Sigmoid colon (tissue), 7 donors: Measurements from ENCODE around the gene CDS1. TPM values are rescaled to one million over a fixed set of nuclear protein-coding genes. Genes with fewer than 3 reads are reported as not detected.

Source experiments
- DNase-seq: peaks from one replicate; pipeline ENCODE4 v3.0.0-alpha.2; 2019
- H3K27ac ChIP-seq, 4 donors: fragments of 200-600 bp; sonication (generic); one replicate each; pipeline ENCODE4 v1.5.1; 2016 to 2019; ENCODE audit warnings: mild to moderate bottlenecking in 1 of 4
- H3K27me3 ChIP-seq, 3 donors: fragments of 200-600 bp; sonication (generic); one replicate each; pipeline ENCODE4 v1.5.1; 2019; ENCODE audit warnings: mild to moderate bottlenecking in 1 of 3
- H3K36me3 ChIP-seq, 4 donors: fragments of 200-600 bp; sonication (generic); one replicate each; pipeline ENCODE4 v1.5.1; 2016 to 2019
- H3K4me1 ChIP-seq, 4 donors: fragments of 200-600 bp; sonication (generic); one replicate each; pipeline ENCODE4 v1.5.1; 2017 to 2019
- H3K4me3 ChIP-seq, 4 donors: fragments of 200-600 bp; sonication (generic); one replicate each; pipeline ENCODE4 v1.5.1; 2017 to 2019; ENCODE audit warnings: mild to moderate bottlenecking in 2 of 4, moderate library complexity in 1 of 4
- H3K9me3 ChIP-seq, 4 donors: fragments of 200-600 bp in 3 of 4; sonication (generic) in 3 of 4; one replicate each; pipeline versions ENCODE4 v1.5.1 to v1.6.1; 2013 to 2019
- EP300 ChIP-seq, 4 donors: sonication (generic); formaldehyde crosslinking; IDR thresholded peaks; one replicate each; pipeline ENCODE4 v1.6.1; 2017; ENCODE audit warnings: antibody characterized with exemption in 4 of 4
- POLR2A ChIP-seq, 2 donors: fragments of 450-650 bp; IDR thresholded peaks; one replicate each; pipeline ENCODE4 v1.6.1; 2016; ENCODE audit warnings: antibody characterized with exemption in 2 of 2, mild to moderate bottlenecking in 2 of 2, moderate library complexity in 2 of 2
- POLR2AphosphoS5 ChIP-seq, 4 donors: sonication (generic); formaldehyde crosslinking; IDR thresholded peaks; one replicate each; pipeline ENCODE4 v1.6.1; 2017; ENCODE audit warnings: antibody characterized with exemption in 4 of 4
- WGBS, 2 donors: extraction: QIAGEN DNeasy Blood & Tissue Kit; methylation state at CpG; one replicate each; pipeline ENCODE4 v1.1.7; 2013; 5-methylcytosine and 5-hydroxymethylcytosine counted together
- intact Hi-C: fragments of 100-400 bp; cut with DNase I; formaldehyde crosslinking; loops from one replicate; pipeline ENCODE4 v1.15.1; 2023
- polyA plus RNA-seq, 3 donors: library from polyadenylated mRNA; stranded (reverse); fragments of 200-250 nt; gene quantifications; one replicate each; pipeline ENCODE4 v1.2.3, GENCODE V29; 2013
- total RNA-seq, 4 donors: library from RNA; depleted of rRNA; stranded (reverse); fragments of >200 nt; gene quantifications; one replicate each; pipeline ENCODE4 v1.1.0, GENCODE V29; 2016
- TF ChIP-seq, protein P1 (sequence below), 4 experiments: fragments of 450-650 bp in 3 of 4; fragments of 200-600 bp in 1 of 4; IDR thresholded peaks; one replicate each; pipeline ENCODE4 v1.5.1; 2016 to 2019; ENCODE audit warnings: antibody characterized with exemption in 4 of 4, mild to moderate bottlenecking in 3 of 4, moderate library complexity in 2 of 4
- donor health status: healthy with polysubstance abuse.
- donor health status: Bipolar disorder and iron deficiency.
- donor health status: healthy.

CDS1 gene
- total and polyA plus RNA-seq, 7 donors, result under 0.01 to 11.6 (median 0.49) TPM

DNA sequence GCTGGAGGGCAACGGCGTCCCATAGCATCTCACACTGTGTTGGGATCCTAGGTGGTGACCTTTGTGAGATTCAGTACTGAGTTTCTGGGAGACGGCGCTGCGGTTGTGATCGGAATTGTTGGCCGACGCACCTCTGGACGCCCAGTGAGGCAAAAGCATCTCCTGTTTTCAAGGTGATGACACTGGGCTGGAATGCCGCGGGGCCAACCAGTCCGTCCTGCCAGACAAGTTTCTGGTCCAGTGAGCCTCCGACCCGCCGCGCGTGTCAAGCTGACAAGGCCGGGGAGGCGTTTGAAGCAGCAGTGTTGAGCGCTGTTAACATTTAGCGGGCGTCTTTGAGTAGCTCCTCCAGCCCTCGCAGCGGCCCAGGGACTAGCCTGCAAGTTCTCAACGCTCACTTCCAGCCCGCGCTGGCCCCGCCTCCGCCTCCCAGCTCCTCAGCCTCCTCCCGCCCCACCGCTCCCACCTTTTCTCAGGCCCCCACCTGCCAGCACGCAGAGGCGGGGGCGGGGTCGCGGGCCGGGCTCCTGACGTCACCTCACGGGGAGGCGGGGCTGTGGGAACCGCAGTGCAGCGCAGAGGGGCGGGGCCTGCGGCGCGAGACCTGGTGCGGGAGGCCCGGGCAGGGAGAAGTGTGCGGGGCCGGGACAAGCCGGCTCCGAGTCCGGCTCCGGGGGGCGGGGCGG lies 482 bp upstream of the CDS1 start:
- DNase-seq, result peak; percentile 90
- Histone ChIP-seq H3K27ac (peak overlapping the region in 3 of 4 donors; percentile 47 to 82 (median 53)), H3K9me3 (no peaks in the 10 kb centered on the region), H3K4me1 (peaks cover 0 to 19% (median 15%) of the 10 kb centered on the region in 4 donors), H3K27me3 (peaks cover 2 to 38% (median 4%) of the 10 kb centered on the region in 3 donors), H3K4me3 (peak overlapping the region; percentile 48 to 73 (median 62)), H3K36me3 (no peaks in the 10 kb centered on the region)
- intact Hi-C loops, result loop anchor here (5.0 kb wide), 1 partner anchor 90 kb away; no protein-coding TSS in a partner anchor
- peak in 1 of 2 donors; percentile 40 for TF ChIP-seq POLR2A (IDR thresholded peaks at IDR 0.05)
- TF ChIP-seq POLR2AphosphoS5 (IDR thresholded peaks at IDR 0.05), result peak in 2 of 4 donors; percentile 24 to 33
- TF ChIP-seq, protein P1, sequence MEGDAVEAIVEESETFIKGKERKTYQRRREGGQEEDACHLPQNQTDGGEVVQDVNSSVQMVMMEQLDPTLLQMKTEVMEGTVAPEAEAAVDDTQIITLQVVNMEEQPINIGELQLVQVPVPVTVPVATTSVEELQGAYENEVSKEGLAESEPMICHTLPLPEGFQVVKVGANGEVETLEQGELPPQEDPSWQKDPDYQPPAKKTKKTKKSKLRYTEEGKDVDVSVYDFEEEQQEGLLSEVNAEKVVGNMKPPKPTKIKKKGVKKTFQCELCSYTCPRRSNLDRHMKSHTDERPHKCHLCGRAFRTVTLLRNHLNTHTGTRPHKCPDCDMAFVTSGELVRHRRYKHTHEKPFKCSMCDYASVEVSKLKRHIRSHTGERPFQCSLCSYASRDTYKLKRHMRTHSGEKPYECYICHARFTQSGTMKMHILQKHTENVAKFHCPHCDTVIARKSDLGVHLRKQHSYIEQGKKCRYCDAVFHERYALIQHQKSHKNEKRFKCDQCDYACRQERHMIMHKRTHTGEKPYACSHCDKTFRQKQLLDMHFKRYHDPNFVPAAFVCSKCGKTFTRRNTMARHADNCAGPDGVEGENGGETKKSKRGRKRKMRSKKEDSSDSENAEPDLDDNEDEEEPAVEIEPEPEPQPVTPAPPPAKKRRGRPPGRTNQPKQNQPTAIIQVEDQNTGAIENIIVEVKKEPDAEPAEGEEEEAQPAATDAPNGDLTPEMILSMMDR (IDR thresholded peaks at IDR 0.05), result no peak
- TF ChIP-seq EP300 (IDR thresholded peaks at IDR 0.05), result no peak
- 1 to 2% methylated on average over 56 of the region's 56 CpGs for whole genome bisulfite sequencing, 2 donors

DNA sequence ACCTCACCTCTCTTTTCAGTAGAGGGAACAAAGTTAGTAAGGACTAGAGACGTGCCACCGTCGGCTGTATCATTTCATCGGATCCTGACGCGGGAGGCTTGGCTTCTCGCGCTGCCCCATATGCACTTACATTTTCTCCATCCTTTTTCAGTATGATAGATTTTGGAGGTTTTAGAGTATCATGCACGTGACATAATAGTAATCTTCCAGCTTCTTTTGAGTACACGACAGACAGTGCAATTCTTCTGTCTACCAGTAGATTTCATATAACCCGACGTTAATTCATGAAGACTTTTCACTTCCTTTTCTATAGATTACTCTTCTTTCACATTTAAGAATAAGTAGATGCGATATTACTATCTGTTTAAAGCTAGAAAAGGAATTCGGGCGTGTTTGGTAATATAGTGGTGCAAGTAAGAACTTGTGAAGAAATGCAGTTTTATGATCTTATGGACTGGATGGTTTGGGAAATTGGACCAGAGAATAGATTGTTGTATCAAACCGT lies 1.0 kb downstream of the CDS1 start:
- peaks cover 0 to 19% (median 15%) of the 10 kb centered on the region in 4 donors for H3K4me1 ChIP-seq
- no peak for DNase-seq
- no peaks in the 10 kb centered on the region for H3K36me3 ChIP-seq
- 5 to 15% methylated on average over 16 of the region's 16 CpGs for WGBS, 2 donors
- peak overlapping the region in 3 of 4 donors; percentile 57 to 73 (median 66) for H3K4me3 ChIP-seq
- peaks cover 2 to 38% (median 4%) of the 10 kb centered on the region in 3 donors for H3K27me3 ChIP-seq
- intact Hi-C loops, result loop anchor here (5.0 kb wide), 1 partner anchor 92 kb away; no protein-coding TSS in a partner anchor
- TF ChIP-seq, protein P1 (IDR thresholded peaks at IDR 0.05), result no peak
- no peak for TF ChIP-seq POLR2AphosphoS5 (IDR thresholded peaks at IDR 0.05)
- TF ChIP-seq EP300 (IDR thresholded peaks at IDR 0.05), result no peak
- TF ChIP-seq POLR2A (IDR thresholded peaks at IDR 0.05), result no peak
- no peaks in the 10 kb centered on the region for H3K9me3 ChIP-seq
- peak overlapping the region in 2 of 4 donors; percentile 53 to 82 for H3K27ac ChIP-seq

DNA sequence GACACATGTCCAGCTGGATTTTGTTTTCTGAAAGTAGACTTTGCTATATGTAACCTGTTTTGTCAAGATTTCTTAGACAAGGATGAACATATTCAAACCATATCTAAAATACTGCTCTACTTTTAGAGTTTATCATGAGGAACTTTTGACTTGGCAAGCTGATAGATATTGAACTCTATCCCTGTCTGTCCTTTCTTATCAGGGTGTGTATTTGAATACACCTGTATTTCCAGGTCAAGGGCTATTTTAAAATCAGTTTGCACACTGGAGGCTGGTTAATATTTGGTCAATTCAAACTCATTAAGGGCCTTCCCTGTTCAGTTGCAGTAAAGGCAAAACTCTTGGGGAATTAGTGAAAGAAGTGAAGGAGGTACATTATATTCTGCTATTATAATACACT lies 2.3 kb downstream of the CDS1 start:
- DNase-seq, result no peak
- TF ChIP-seq, protein P1 (IDR thresholded peaks at IDR 0.05), result no peak
- TF ChIP-seq POLR2A (IDR thresholded peaks at IDR 0.05), result no peak
- no peak for TF ChIP-seq POLR2AphosphoS5 (IDR thresholded peaks at IDR 0.05)
- no peak for TF ChIP-seq EP300 (IDR thresholded peaks at IDR 0.05)
- H3K9me3 ChIP-seq, result no peaks in the 10 kb centered on the region
- no peak overlapping the region for H3K4me3 ChIP-seq
- no peak overlapping the region for H3K27ac ChIP-seq
- H3K4me1 ChIP-seq, result peaks cover 0 to 19% (median 15%) of the 10 kb centered on the region in 4 donors
- H3K27me3 ChIP-seq, result peaks cover 2 to 34% (median 4%) of the 10 kb centered on the region in 3 donors
- intact Hi-C loops, result no loop called here
- H3K36me3 ChIP-seq, result no peaks in the 10 kb centered on the region

DNA sequence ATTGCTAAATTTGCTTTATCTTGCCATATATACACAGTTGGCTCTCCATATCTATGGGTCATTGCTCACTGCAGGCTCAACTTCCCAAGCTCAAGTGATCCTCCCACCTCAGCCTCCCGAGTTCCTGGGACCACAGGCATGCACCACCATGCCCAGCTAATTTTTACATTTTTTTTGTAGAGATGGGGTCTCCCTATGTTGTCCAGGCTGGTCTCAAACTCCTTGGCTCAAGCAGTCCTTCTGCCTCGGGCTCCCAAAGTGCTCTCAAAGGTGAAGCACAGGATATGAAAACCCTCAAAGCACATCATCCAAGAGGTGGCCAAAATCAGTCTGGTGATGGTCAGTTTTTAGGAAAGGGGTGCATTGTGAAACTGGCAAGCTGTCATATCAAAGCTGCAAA lies 11.8 kb downstream of the CDS1 start:
- Histone ChIP-seq H3K36me3 (no peaks in the 10 kb centered on the region), H3K27me3 (peaks cover 0 to 4% (median 0%) of the 10 kb centered on the region in 3 donors), H3K4me3 (no peak overlapping the region), H3K27ac (no peak overlapping the region), H3K9me3 (no peaks in the 10 kb centered on the region), H3K4me1 (no peaks in the 10 kb centered on the region)
- intact Hi-C loops, result no loop called here
- no peak for DNase-seq
- TF ChIP-seq POLR2A (IDR thresholded peaks at IDR 0.05) (no peak), POLR2AphosphoS5 (IDR thresholded peaks at IDR 0.05) (no peak), EP300 (IDR thresholded peaks at IDR 0.05) (no peak)
- TF ChIP-seq, protein P1 (IDR thresholded peaks at IDR 0.05), result no peak
- 80 to 87% methylated on average over 2 of the region's 2 CpGs for WGBS, 2 donors
